ENCODE results near the gene GBE1.
"Not testable (repeated sequence)": the region's sequence is repeated elsewhere in the genome, so short reads cannot be mapped to it uniquely, and the experiment has no call there.

DNA sequence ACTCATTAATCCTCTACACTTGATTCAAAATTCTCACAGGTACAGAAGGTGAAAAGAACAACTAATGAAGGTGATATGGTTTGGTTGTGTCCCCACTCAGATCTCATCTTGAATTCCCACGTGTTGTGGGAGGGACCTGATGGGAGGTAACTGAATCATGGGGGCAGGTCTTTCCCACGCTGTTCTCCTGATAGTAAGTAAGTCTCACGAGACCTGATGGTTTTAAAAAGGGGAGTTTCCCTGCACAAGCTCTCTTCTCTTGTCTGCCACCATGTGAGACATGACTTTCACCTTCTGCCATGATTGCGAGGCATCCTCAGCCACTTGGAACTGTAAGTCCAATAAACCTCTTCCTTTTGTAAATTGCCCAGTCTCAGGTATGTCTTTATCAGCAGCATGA lies 2.7 kb downstream of the GBE1 start:
- not testable (repeated sequence) for TF ChIP-seq MAFF (IDR thresholded peaks at IDR 0.05; ENCODE audit: low read length); POLR2A (conservative IDR thresholded peaks at IDR 0.05); BDP1 (IDR thresholded peaks at IDR 0.05; ENCODE audit: insufficient read depth, insufficient read length); KDM2B (CRISPR knock-in tag; IDR thresholded peaks at IDR 0.05); ZNF324 (CRISPR knock-in tag; IDR thresholded peaks at IDR 0.05); CBX3 (IDR thresholded peaks at IDR 0.05; ENCODE audit: borderline replicate concordance in 1 of 2, low read length in 2 of 2); RBM39 (optimal IDR thresholded peaks at IDR 0.05; ENCODE audit: low read depth, low read length)
- TF ChIP-seq, protein P1, sequence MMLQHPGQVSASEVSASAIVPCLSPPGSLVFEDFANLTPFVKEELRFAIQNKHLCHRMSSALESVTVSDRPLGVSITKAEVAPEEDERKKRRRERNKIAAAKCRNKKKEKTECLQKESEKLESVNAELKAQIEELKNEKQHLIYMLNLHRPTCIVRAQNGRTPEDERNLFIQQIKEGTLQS (IDR thresholded peaks at IDR 0.05): not testable (repeated sequence)
- TF ChIP-seq, protein P1 (CRISPR knock-in tag; conservative IDR thresholded peaks at IDR 0.05): not testable (repeated sequence)
